Measurements from ENCODE around the gene CERS3.

GRCh38 chr15:100429116-100429728, 99.5 kb downstream of the CERS3 start:
- TF ChIP-seq EZH2phosphoT487 (IDR thresholded peaks at IDR 0.05; ENCODE audit: insufficient read depth, low read depth) (no peak), EZH2 (IDR thresholded peaks at IDR 0.05; ENCODE audit: insufficient read depth, poor library complexity, severe bottlenecking) (no peak)
